Spleen (tissue), 11 donors: Measurements from ENCODE around the gene CNPY1. TPM values are rescaled to one million over a fixed set of nuclear protein-coding genes. Genes with fewer than 3 reads are reported as not detected.

Experiments used
- DNase-seq: peaks from one replicate; pipeline ENCODE4 v3.0.0-alpha.2; 2020
- H3K27ac ChIP-seq, 8 donors: fragments of 200-600 bp; sonication (generic) in 7 of 8; 1 replicate in 4 of 8; 2 replicates in 4 of 8; pipeline versions ENCODE4 v1.5.0 to v1.8.0; 2016 to 2021; ENCODE audit warnings: inconsistent platforms in 4 of 8, mild to moderate bottlenecking in 4 of 8, moderate library complexity in 1 of 8
- H3K27me3 ChIP-seq, 7 donors: fragments of 200-600 bp; sonication (generic) in 6 of 7; replicated peaks in 1 of 7; 1 replicate in 4 of 7; 2 replicates in 3 of 7; pipeline versions ENCODE4 v1.5.0 to v1.8.0; 2016 to 2021; ENCODE audit warnings: inconsistent platforms in 3 of 7, mild to moderate bottlenecking in 1 of 7
- H3K36me3 ChIP-seq, 6 donors: fragments of 200-600 bp; sonication (generic) in 5 of 6; 1 replicate in 4 of 6; 2 replicates in 2 of 6; pipeline versions ENCODE4 v1.5.0 to v1.8.0; 2016 to 2021; ENCODE audit warnings: inconsistent platforms in 2 of 6
- H3K4me1 ChIP-seq, 6 donors: fragments of 200-600 bp; sonication (generic) in 5 of 6; 1 replicate in 3 of 6; 2 replicates in 3 of 6; pipeline versions ENCODE4 v1.5.0 to v1.8.0; 2016 to 2021; ENCODE audit warnings: inconsistent platforms in 3 of 6
- H3K4me3 ChIP-seq, 8 donors: fragments of 200-600 bp; sonication (generic) in 7 of 8; 1 replicate in 4 of 8; 2 replicates in 4 of 8; pipeline versions ENCODE4 v1.5.0 to v1.8.0; 2016 to 2021; ENCODE audit warnings: inconsistent platforms in 4 of 8, mild to moderate bottlenecking in 4 of 8, moderate library complexity in 2 of 8
- H3K9me3 ChIP-seq, 8 donors: fragments of 200-600 bp; sonication (generic) in 7 of 8; 1 replicate in 4 of 8; 2 replicates in 4 of 8; pipeline versions ENCODE4 v1.5.0 to v1.8.0; 2016 to 2021; ENCODE audit warnings: inconsistent platforms in 4 of 8
- POLR2A ChIP-seq, 3 donors: fragments of 450-650 bp; IDR thresholded peaks; one replicate each; pipeline ENCODE4 v1.5.1; 2017; ENCODE audit warnings: antibody characterized with exemption in 3 of 3, mild to moderate bottlenecking in 1 of 3
- POLR2AphosphoS5 ChIP-seq, 3 donors: sonication (generic); formaldehyde crosslinking; IDR thresholded peaks; one replicate each; pipeline ENCODE4 v1.5.1; 2017; ENCODE audit warnings: antibody characterized with exemption in 3 of 3
- WGBS, 5 donors: extraction: QIAGEN DNeasy Blood & Tissue Kit in 3 of 5; methylation state at CpG; one replicate each; pipeline versions ENCODE4 v1.1.5 to v1.1.7; 2013 to 2018; 5-methylcytosine and 5-hydroxymethylcytosine counted together
- intact Hi-C: fragments of 100-400 bp; cut with DNase I; formaldehyde crosslinking; loops from one replicate; pipeline ENCODE4 v1.15.0; 2023; ENCODE audit warnings: low total_unique reads
- polyA plus RNA-seq, 3 donors: library from polyadenylated mRNA; stranded (reverse); fragments of 200-250 nt; gene quantifications; one replicate each; pipeline ENCODE4 v1.2.1, GENCODE V29; 2013
- total RNA-seq, 7 donors: library from RNA; depleted of rRNA in 3 of 7; stranded (reverse); fragments of >200 nt in 3 of 7; fragmentation: NEBNext Ultra II Directional in 4 of 7; extraction: Animal tissue kit (Norgen Biotek cat#: 25700) in 4 of 7; gene quantifications; one replicate each; pipeline versions ENCODE4 v1.1.0 to v1.2.1, GENCODE V29; 2016 to 2021
- TF ChIP-seq, protein P1 (sequence below), 11 experiments: fragments of 200-600 bp in 7 of 11; fragments of 450-650 bp in 4 of 11; sonication (generic) in 4 of 11; IDR thresholded peaks in 8 of 11; conservative IDR thresholded peaks in 3 of 11; 1 replicate in 7 of 11; 2 replicates in 4 of 11; pipeline versions ENCODE4 v1.4.0 to v1.8.0; 2016 to 2021; ENCODE audit warnings: antibody characterized with exemption in 11 of 11, inconsistent platforms in 4 of 11, mild to moderate bottlenecking in 1 of 11
- donor health status: healthy with polysubstance abuse.
- donor health status: DM: no; HTN: no; CAD: no; lungs with moderate emphysema.
- donor health status: DM: no; HTN: no; CAD: no.
- donor health status: Bipolar disorder and iron deficiency.
- donor health status: healthy.
- donor health status: DM: no; HTN: no; CAD: no.
- donor health status: DM: yes; HTN: yes; CAD: no.

The CNPY1 gene
- total and polyA plus RNA-seq, 10 donors = not detected

DNA sequence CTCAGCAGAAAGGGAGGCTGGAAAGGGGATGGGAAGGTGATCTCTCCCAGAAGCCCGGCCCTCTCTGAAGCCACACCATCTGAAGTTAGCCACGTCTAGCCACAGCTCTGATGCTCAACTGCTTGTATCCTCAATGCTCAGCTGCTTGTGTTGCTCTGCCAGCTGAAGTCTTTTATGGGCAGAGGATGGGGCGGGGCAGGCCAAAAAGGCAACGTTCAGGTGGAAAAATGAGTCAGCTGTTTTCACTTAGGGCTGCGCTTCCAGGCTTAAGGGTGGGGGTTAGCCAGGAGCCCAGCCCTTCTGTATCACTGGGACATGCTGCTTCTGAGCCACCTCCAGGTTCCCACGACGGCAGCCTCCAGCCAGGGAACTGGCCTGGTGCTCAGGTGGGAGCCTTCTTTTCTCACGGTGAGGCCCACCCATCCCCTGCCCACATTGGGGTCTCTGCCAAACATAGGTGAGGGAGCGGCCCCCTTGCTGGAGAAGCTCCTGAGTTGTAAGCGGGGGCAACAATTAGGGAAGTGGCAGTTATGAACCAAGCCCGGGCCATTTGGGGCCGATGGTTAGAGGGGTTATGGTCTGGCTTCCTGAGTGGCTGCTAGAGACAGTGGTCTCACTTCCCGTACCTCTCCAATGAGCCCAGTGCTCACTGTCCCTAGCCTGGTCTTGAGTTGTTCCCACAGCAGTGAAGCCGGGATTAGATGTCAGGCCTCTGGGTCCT, 44.9 kb upstream of the CNPY1 start:
- H3K27ac ChIP-seq = peak overlapping the region in 7 of 8 donors; percentile 67 to 95 (median 87)
- no peaks in the 10 kb centered on the region for H3K9me3 ChIP-seq
- peaks cover 0 to 40% (median 2%) of the 10 kb centered on the region in 7 donors for H3K27me3 ChIP-seq
- peaks cover 0 to 49% (median 3%) of the 10 kb centered on the region in 6 donors for H3K4me1 ChIP-seq
- no peak for DNase-seq
- intact Hi-C loops = loop anchor here (5.0 kb wide), 1 partner anchor 181 kb away; no protein-coding TSS in a partner anchor
- no peak for TF ChIP-seq POLR2AphosphoS5 (IDR thresholded peaks at IDR 0.05)
- TF ChIP-seq, protein P1, sequence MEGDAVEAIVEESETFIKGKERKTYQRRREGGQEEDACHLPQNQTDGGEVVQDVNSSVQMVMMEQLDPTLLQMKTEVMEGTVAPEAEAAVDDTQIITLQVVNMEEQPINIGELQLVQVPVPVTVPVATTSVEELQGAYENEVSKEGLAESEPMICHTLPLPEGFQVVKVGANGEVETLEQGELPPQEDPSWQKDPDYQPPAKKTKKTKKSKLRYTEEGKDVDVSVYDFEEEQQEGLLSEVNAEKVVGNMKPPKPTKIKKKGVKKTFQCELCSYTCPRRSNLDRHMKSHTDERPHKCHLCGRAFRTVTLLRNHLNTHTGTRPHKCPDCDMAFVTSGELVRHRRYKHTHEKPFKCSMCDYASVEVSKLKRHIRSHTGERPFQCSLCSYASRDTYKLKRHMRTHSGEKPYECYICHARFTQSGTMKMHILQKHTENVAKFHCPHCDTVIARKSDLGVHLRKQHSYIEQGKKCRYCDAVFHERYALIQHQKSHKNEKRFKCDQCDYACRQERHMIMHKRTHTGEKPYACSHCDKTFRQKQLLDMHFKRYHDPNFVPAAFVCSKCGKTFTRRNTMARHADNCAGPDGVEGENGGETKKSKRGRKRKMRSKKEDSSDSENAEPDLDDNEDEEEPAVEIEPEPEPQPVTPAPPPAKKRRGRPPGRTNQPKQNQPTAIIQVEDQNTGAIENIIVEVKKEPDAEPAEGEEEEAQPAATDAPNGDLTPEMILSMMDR (IDR thresholded peaks at IDR 0.05 in 8 of 11, conservative IDR thresholded peaks at IDR 0.05 in 3 of 11) = no peak
- TF ChIP-seq POLR2A (IDR thresholded peaks at IDR 0.05) = no peak
- peak overlapping the region in 1 of 8 donors; percentile 50 for H3K4me3 ChIP-seq
- WGBS, 5 donors = 56 to 68% (median 62%) methylated on average over 13 to 14 of the region's 14 CpGs
- H3K36me3 ChIP-seq = no peaks in the 10 kb centered on the region

DNA sequence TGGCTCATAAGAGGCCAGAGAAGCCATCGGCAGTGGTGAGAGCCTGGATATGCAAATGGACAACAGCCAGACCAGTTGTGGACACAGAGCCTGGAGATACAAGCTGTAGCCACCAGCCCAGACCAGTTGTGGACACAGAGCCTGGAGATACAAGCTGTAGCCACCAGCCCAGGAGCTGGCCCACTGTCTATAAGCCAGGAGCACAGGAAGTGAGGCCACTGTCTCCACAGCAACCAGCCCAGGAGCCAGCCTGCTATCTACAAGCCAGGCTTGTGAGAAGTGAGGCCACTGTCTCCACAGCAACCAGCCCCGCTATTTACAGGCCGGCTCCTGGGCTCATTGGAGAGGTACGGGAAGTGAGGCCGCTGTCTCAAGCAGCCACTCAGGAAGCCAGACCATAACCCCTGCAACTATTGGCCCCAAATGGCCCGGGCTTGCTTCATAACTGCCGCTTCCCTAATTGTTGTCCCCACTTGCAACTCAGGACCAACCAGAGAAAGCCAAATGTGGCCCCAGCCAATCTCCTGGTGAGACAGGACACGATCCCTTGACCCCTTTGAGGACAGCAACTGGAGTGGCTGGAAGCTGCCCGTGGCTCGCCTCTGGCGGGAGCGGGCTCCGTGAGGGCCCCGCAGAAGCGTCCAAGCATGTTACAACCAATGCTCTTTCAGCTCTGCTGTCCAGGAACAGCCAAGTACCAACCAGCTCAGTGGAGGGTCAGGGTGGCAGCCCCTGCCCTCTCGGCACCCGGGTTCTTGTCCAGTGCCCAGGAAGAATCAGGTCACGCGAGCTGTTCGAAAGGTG, 44.1 kb upstream of the CNPY1 start:
- Histone ChIP-seq H3K27me3 (peaks cover 0 to 40% (median 2%) of the 10 kb centered on the region in 7 donors), H3K27ac (peak overlapping the region in 7 of 8 donors; percentile 67 to 95 (median 87)), H3K4me3 (peak overlapping the region in 1 of 8 donors; percentile 50), H3K36me3 (no peaks in the 10 kb centered on the region), H3K4me1 (peaks cover 0 to 52% (median 3%) of the 10 kb centered on the region in 6 donors), H3K9me3 (no peaks in the 10 kb centered on the region)
- DNase-seq = peak; percentile 91
- WGBS, 5 donors = 60 to 73% (median 70%) methylated on average over 18 to 20 of the region's 20 CpGs
- TF ChIP-seq POLR2A (IDR thresholded peaks at IDR 0.05) (no peak), POLR2AphosphoS5 (IDR thresholded peaks at IDR 0.05) (peak in 2 of 3 donors; percentile 27 to 46)
- intact Hi-C loops = loop anchor here (5.0 kb wide), 1 partner anchor 182 kb away; no protein-coding TSS in a partner anchor

- H3K27ac ChIP-seq = peak overlapping the region in 7 of 8 donors; percentile 31 to 95 (median 87)
These were observed 42.9 kb upstream of the CNPY1 start for GRCh38 chr7:155589001-155589980.

More at GRCh38 chr7:155589001-155589980, 42.9 kb upstream of the CNPY1 start:
- Histone ChIP-seq H3K27me3 (peaks cover 0 to 46% (median 2%) of the 10 kb centered on the region in 7 donors), H3K36me3 (no peaks in the 10 kb centered on the region), H3K4me1 (peaks cover 0 to 48% (median 5%) of the 10 kb centered on the region in 6 donors), H3K4me3 (peak overlapping the region in 1 of 8 donors; percentile 50), H3K9me3 (no peaks in the 10 kb centered on the region)
- WGBS, 5 donors = 85 to 91% (median 87%) methylated on average over 25 to 29 of the region's 29 CpGs
- peak; percentile 81 for DNase-seq
- TF ChIP-seq POLR2AphosphoS5 (IDR thresholded peaks at IDR 0.05) (no peak), POLR2A (IDR thresholded peaks at IDR 0.05) (no peak)
- TF ChIP-seq, protein P1 (IDR thresholded peaks at IDR 0.05 in 8 of 11, conservative IDR thresholded peaks at IDR 0.05 in 3 of 11) = no peak
- intact Hi-C loops = no loop called here
